GM21447 (cell line): ENCODE measurements around the gene TMEM41B.

Experiments used
- ATAC-seq: cut with Tn5 transposase; IDR thresholded peaks from one replicate; pipeline ENCODE4 v1.9.1; 2021; ENCODE audit not compliant: unreplicated experiment

TMEM41B gene

GRCh38 chr11:9310485-9311090, 3.8 kb downstream of the TMEM41B start:
- ATAC-seq: no peak

GRCh38 chr11:9304178-9304577, 10.2 kb downstream of the TMEM41B start:
- ATAC-seq: no peak

- ATAC-seq: no peak
These were observed 11.9 kb downstream of the TMEM41B start for GRCh38 chr11:9302448-9302847.

- ATAC-seq: no peak
These were observed 12.7 kb downstream of the TMEM41B start for GRCh38 chr11:9301720-9302119.

- no peak for ATAC-seq
These were observed 20.7 kb downstream of the TMEM41B start for GRCh38 chr11:9293646-9294045.

- ATAC-seq: no peak
These were observed 28.4 kb downstream of the TMEM41B start for GRCh38 chr11:9285850-9286587.

GRCh38 chr11:9280655-9281301, 33.6 kb downstream of the TMEM41B start:
- ATAC-seq: peak; percentile 94

- no peak for ATAC-seq
These were observed 37.2 kb downstream of the TMEM41B start for GRCh38 chr11:9277176-9277575.

GRCh38 chr11:9276571-9276970, 37.8 kb downstream of the TMEM41B start:
- ATAC-seq: no peak

- no peak for ATAC-seq
These were observed 39.7 kb downstream of the TMEM41B start for GRCh38 chr11:9274499-9275258.

- ATAC-seq: no peak
These were observed 40.7 kb downstream of the TMEM41B start for GRCh38 chr11:9273376-9274336.

GRCh38 chr11:9269492-9270013, 44.8 kb downstream of the TMEM41B start:
- ATAC-seq: no peak

- ATAC-seq: no peak
These were observed 46.7 kb downstream of the TMEM41B start for GRCh38 chr11:9267680-9268079.

- ATAC-seq: no peak
These were observed 47.5 kb downstream of the TMEM41B start for GRCh38 chr11:9266926-9267325.

- ATAC-seq: no peak
These were observed 48.2 kb downstream of the TMEM41B start for GRCh38 chr11:9266132-9266736.

- peak; percentile 27 for ATAC-seq
These were observed 48.9 kb downstream of the TMEM41B start, which contains the start of gene DENND5A for GRCh38 chr11:9265211-9266131. Gene DENND5A (minus strand): TSS chr11:9265350. CDS start chr11:9265069, 281 bp downstream.

- ATAC-seq: peak; percentile 15
These were observed 49.8 kb downstream of the TMEM41B start for GRCh38 chr11:9264316-9265210.
